Measurements from ENCODE around the gene GAS5. TPM values are rescaled to one million over a fixed set of nuclear protein-coding genes. Genes with fewer than 3 reads are reported as not detected.
"Not testable (repeated sequence)": the region's sequence is repeated elsewhere in the genome, so short reads cannot be mapped to it uniquely, and the experiment has no call there.

The GAS5 gene
- total RNA-seq, 4 donors from 2014 or later: 138 to 375 (median 203) TPM

GRCh38 chr1:173886746-173887611 lies 19.2 kb upstream of the GAS5 start:
- no peak for DNase-seq (ENCODE audit: extremely low spot score)
- WGBS: 89% methylated on average over 4 of the region's 4 CpGs
- Histone ChIP-seq H3K9me3 (no peaks in the 10 kb centered on the region), H3K36me3 (peaks cover 14 to 29% (median 24%) of the 10 kb centered on the region in 4 donors), H3K4me1 (no peaks in the 10 kb centered on the region), H3K27ac (replicated peaks in 1 of 4) (no peak overlapping the region), H3K4me3 (no peak overlapping the region), H3K27me3 (no peaks in the 10 kb centered on the region)
- TF ChIP-seq, protein P1, sequence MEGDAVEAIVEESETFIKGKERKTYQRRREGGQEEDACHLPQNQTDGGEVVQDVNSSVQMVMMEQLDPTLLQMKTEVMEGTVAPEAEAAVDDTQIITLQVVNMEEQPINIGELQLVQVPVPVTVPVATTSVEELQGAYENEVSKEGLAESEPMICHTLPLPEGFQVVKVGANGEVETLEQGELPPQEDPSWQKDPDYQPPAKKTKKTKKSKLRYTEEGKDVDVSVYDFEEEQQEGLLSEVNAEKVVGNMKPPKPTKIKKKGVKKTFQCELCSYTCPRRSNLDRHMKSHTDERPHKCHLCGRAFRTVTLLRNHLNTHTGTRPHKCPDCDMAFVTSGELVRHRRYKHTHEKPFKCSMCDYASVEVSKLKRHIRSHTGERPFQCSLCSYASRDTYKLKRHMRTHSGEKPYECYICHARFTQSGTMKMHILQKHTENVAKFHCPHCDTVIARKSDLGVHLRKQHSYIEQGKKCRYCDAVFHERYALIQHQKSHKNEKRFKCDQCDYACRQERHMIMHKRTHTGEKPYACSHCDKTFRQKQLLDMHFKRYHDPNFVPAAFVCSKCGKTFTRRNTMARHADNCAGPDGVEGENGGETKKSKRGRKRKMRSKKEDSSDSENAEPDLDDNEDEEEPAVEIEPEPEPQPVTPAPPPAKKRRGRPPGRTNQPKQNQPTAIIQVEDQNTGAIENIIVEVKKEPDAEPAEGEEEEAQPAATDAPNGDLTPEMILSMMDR (IDR thresholded peaks at IDR 0.05): no peak
- TF ChIP-seq EP300 (IDR thresholded peaks at IDR 0.05) (no peak), POLR2A (IDR thresholded peaks at IDR 0.05; ENCODE audit: low read depth) (no peak), POLR2AphosphoS5 (IDR thresholded peaks at IDR 0.05) (no peak)
- intact Hi-C loops (cut with DNase I): no loop called here

DNA sequence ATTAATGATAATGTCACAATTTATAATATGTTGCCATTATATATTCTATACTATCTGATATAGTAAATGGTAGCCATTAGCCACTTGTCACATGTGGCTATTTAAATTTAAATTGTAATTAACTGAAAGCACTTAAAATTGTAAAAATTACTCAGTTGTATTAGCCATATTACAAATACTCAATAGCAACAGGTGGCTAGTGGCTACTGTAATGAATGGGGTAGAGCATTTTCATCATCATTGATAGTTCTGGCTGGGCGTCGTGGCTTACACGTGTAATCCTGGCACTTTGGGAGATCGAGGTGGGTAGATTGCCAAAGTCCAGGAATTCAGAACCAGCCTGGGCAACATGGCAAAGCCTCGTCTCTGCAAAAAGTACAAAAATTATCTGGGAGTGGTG lies 16.9 kb upstream of the GAS5 start:
- TF ChIP-seq EP300 (IDR thresholded peaks at IDR 0.05): no peak
- TF ChIP-seq POLR2AphosphoS5 (IDR thresholded peaks at IDR 0.05): no peak
- TF ChIP-seq POLR2A (IDR thresholded peaks at IDR 0.05; ENCODE audit: low read depth): no peak
- TF ChIP-seq, protein P1 (IDR thresholded peaks at IDR 0.05): no peak
- H3K4me1 ChIP-seq: no peaks in the 10 kb centered on the region
- H3K27me3 ChIP-seq: no peaks in the 10 kb centered on the region
- no peak overlapping the region for H3K4me3 ChIP-seq
- H3K27ac ChIP-seq (replicated peaks in 1 of 4): no peak overlapping the region
- no peaks in the 10 kb centered on the region for H3K9me3 ChIP-seq
- DNase-seq (ENCODE audit: extremely low spot score): no peak
- 94% methylated on average over 5 of the region's 5 CpGs for WGBS
- intact Hi-C loops (cut with DNase I): no loop called here
- peaks cover 14 to 34% (median 29%) of the 10 kb centered on the region in 4 donors for H3K36me3 ChIP-seq

DNA sequence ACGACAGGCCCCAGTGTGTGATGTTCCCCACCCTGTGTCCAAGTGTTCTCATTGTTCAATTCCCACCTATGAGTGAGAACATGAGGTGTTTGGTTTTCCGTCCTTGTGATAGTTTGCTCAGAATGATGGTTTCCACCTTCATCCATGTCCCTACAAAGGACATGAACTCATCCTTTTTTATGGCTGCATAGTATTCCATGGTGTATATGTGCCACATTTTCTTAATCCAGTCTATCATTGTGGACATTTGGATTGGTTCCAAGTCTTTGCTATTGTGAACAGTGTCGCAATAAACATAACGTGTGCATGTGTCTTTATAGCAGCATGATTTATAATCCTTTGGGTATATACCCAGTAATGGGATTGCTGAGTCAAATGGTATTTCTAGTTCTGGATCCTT lies 13.3 kb upstream of the GAS5 start:
- H3K27me3 ChIP-seq; H3K9me3 ChIP-seq; H3K27ac ChIP-seq (replicated peaks in 1 of 4); DNase-seq (ENCODE audit: extremely low spot score); intact Hi-C loops (cut with DNase I); H3K4me1 ChIP-seq; H3K4me3 ChIP-seq: not testable (repeated sequence)
- H3K36me3 ChIP-seq: peaks cover 14 to 49% (median 38%) of the 10 kb centered on the region in 4 donors
- WGBS: 88% methylated on average over 4 of the region's 4 CpGs

GRCh38 chr1:173878251-173878650 lies 10.5 kb upstream of the GAS5 start:
- Histone ChIP-seq H3K36me3 (peaks cover 7 to 67% (median 43%) of the 10 kb centered on the region in 4 donors), H3K27ac (replicated peaks in 1 of 4) (no peak overlapping the region), H3K4me1 (no peaks in the 10 kb centered on the region), H3K9me3 (no peaks in the 10 kb centered on the region), H3K4me3 (no peak overlapping the region), H3K27me3 (no peaks in the 10 kb centered on the region)
- intact Hi-C loops (cut with DNase I): loop anchor here (10.0 kb wide), 1 partner anchor 77 kb away; no protein-coding TSS in a partner anchor
- TF ChIP-seq, protein P1 (IDR thresholded peaks at IDR 0.05): no peak
- DNase-seq (ENCODE audit: extremely low spot score): no peak

- Histone ChIP-seq H3K4me3 (no peak overlapping the region), H3K36me3 (peaks cover 7 to 77% (median 43%) of the 10 kb centered on the region in 4 donors), H3K27me3 (no peaks in the 10 kb centered on the region), H3K4me1 (peaks cover 0 to 1% (median 0%) of the 10 kb centered on the region in 4 donors), H3K27ac (replicated peaks in 1 of 4) (no peak overlapping the region), H3K9me3 (no peaks in the 10 kb centered on the region)
- intact Hi-C loops (cut with DNase I): loop anchor here (10.0 kb wide), 1 partner anchor 78 kb away; no protein-coding TSS in a partner anchor
- TF ChIP-seq, protein P1 (IDR thresholded peaks at IDR 0.05): no peak
- TF ChIP-seq POLR2AphosphoS5 (IDR thresholded peaks at IDR 0.05) (no peak), EP300 (IDR thresholded peaks at IDR 0.05) (no peak), POLR2A (IDR thresholded peaks at IDR 0.05; ENCODE audit: low read depth) (no peak)
- WGBS: 97% methylated on average over 5 of the region's 5 CpGs
- DNase-seq (ENCODE audit: extremely low spot score): no peak
Observed at GRCh38 chr1:173876732-173877131, 8.9 kb upstream of the GAS5 start.
